HEK293 (cell line): Measurements from ENCODE around the gene CCDC150.

ENCODE experiments used
- CTCF ChIA-PET: fragments of 350-600 bp; formaldehyde crosslinking; extraction: SDS; loops from one replicate; lab custom pipeline; 2021; ENCODE audit warnings: antibody characterized with exemption; lab: Yijun Ruan, JAX
- POLR2A ChIA-PET: fragments of 300-600 bp; formaldehyde crosslinking; extraction: SDS; loops from one replicate; lab custom pipeline; 2020; ENCODE audit warnings: antibody characterized with exemption, inconsistent platforms; lab: Yijun Ruan, JAX
- H3K27ac ChIP-seq: fragments of 200-500 bp; sonication (Bioruptor generic); 2 replicates; pipeline ENCODE4 v1.5.1; 2014; ENCODE audit warnings: low read depth, low read length, control low read depth, inconsistent platforms; ENCODE audit errors: extremely low read depth
- H3K36me3 ChIP-seq, 2 experiments: fragments of 200-500 bp in 1 of 2; sonication (Bioruptor generic) in 1 of 2; 1 replicate in 1 of 2; 2 replicates in 1 of 2; pipeline ENCODE4 v1.5.1; 2014 to 2017; ENCODE audit warnings: inconsistent platforms in 2 of 2, low read length in 2 of 2; ENCODE audit not compliant: control insufficient read depth in 2 of 2, insufficient read depth in 1 of 2
- H3K4me1 ChIP-seq: fragments of 200-500 bp; sonication (Bioruptor generic); 2 replicates; pipeline ENCODE4 v1.5.1; 2014; ENCODE audit warnings: mild to moderate bottlenecking, low read length, inconsistent platforms; ENCODE audit not compliant: control insufficient read depth, insufficient read depth
- H3K4me3 ChIP-seq: 2 replicates; pipeline ENCODE4 v1.5.1; 2011; ENCODE audit warnings: low read depth, mild to moderate bottlenecking, control low read depth, low read length, moderate library complexity
- H3K9me3 ChIP-seq: fragments of 200-500 bp; sonication (Bioruptor generic); 2 replicates; pipeline ENCODE4 v1.5.1; 2014; ENCODE audit warnings: low read depth, low read length, inconsistent platforms; ENCODE audit not compliant: control insufficient read depth, insufficient read depth
- AEBP2 ChIP-seq: fragments of 450-650 bp; formaldehyde crosslinking; IDR thresholded peaks from 2 replicates; pipeline ENCODE4 v1.5.1; 2016; ENCODE audit warnings: missing biosample characterization, missing genetic modification characterization, borderline replicate concordance
- BCL11A ChIP-seq: fragments of 450-650 bp; formaldehyde crosslinking; IDR thresholded peaks from 2 replicates; pipeline ENCODE4 v1.5.1; 2016; ENCODE audit warnings: low read depth, missing biosample characterization, missing genetic modification characterization
- GLI2 ChIP-seq: fragments of 450-650 bp; formaldehyde crosslinking; IDR thresholded peaks from 2 replicates; pipeline ENCODE4; 2017; ENCODE audit warnings: missing biosample characterization, missing genetic modification characterization, low read depth, borderline replicate concordance
- IKZF3 ChIP-seq: fragments of 450-650 bp; IDR thresholded peaks from 2 replicates; pipeline ENCODE4 v1.5.0; 2018; ENCODE audit warnings: missing biosample characterization, mild to moderate bottlenecking, missing genetic modification characterization, moderate library complexity
- PATZ1 ChIP-seq: fragments of 450-650 bp; formaldehyde crosslinking; IDR thresholded peaks from 2 replicates; pipeline ENCODE4 v1.5.1; 2016; ENCODE audit warnings: missing biosample characterization, missing genetic modification characterization
- REST ChIP-seq: fragments of 450-650 bp; formaldehyde crosslinking; IDR thresholded peaks from 2 replicates; pipeline ENCODE4 v1.5.1; 2016; ENCODE audit warnings: missing biosample characterization, missing genetic modification characterization
- SETDB1 ChIP-seq: IDR thresholded peaks from one replicate; pipeline ENCODE4 v1.6.1; 2017; ENCODE audit warnings: mild to moderate bottlenecking, low read length, moderate library complexity, mixed read lengths; ENCODE audit not compliant: insufficient read length
- TRIM28 ChIP-seq: IDR thresholded peaks from 2 replicates; pipeline ENCODE4 v1.6.1; 2011; ENCODE audit warnings: low read length, control low read depth, borderline replicate concordance
- YY1 ChIP-seq: fragments of 450-650 bp; formaldehyde crosslinking; IDR thresholded peaks from 2 replicates; pipeline ENCODE4 v1.5.1; 2018; ENCODE audit warnings: missing biosample characterization, missing genetic modification characterization
- ZBTB6 ChIP-seq: fragments of 450-650 bp; formaldehyde crosslinking; IDR thresholded peaks from 2 replicates; pipeline ENCODE4 v1.5.1; 2017; ENCODE audit warnings: missing biosample characterization, missing genetic modification characterization
- ZNF132 ChIP-seq: fragments of 450-650 bp; formaldehyde crosslinking; IDR thresholded peaks from 2 replicates; pipeline ENCODE4 v1.5.1; 2017; ENCODE audit warnings: missing biosample characterization, missing genetic modification characterization, borderline replicate concordance
- ZNF155 ChIP-seq: fragments of 450-650 bp; formaldehyde crosslinking; IDR thresholded peaks from 2 replicates; pipeline ENCODE4 v1.5.1; 2016; ENCODE audit warnings: missing biosample characterization, missing genetic modification characterization
- ZNF175 ChIP-seq: fragments of 450-650 bp; formaldehyde crosslinking; IDR thresholded peaks from 2 replicates; pipeline ENCODE4 v1.5.1; 2016; ENCODE audit warnings: missing biosample characterization, missing genetic modification characterization
- ZNF23 ChIP-seq: fragments of 450-650 bp; formaldehyde crosslinking; IDR thresholded peaks from 2 replicates; pipeline ENCODE4 v1.5.1; 2016; ENCODE audit warnings: missing biosample characterization, missing genetic modification characterization, borderline replicate concordance
- ZNF26 ChIP-seq: fragments of 450-650 bp; formaldehyde crosslinking; IDR thresholded peaks from 2 replicates; pipeline ENCODE4 v1.5.1; 2016; ENCODE audit warnings: missing biosample characterization, missing genetic modification characterization
- ZNF311 ChIP-seq: fragments of 450-650 bp; formaldehyde crosslinking; IDR thresholded peaks from 2 replicates; pipeline ENCODE4 v1.5.1; 2017; ENCODE audit warnings: missing biosample characterization, missing genetic modification characterization, borderline replicate concordance
- ZNF341 ChIP-seq: fragments of 450-650 bp; formaldehyde crosslinking; IDR thresholded peaks from 2 replicates; pipeline ENCODE4; 2016; ENCODE audit warnings: low read depth, missing biosample characterization, missing genetic modification characterization
- ZNF530 ChIP-seq: fragments of 450-650 bp; formaldehyde crosslinking; IDR thresholded peaks from 2 replicates; pipeline ENCODE4 v1.5.1; 2016; ENCODE audit warnings: low read depth, missing biosample characterization, missing genetic modification characterization
- ZNF660 ChIP-seq: fragments of 450-650 bp; IDR thresholded peaks from 2 replicates; pipeline ENCODE4 v1.5.1; 2018; ENCODE audit warnings: missing biosample characterization, mild to moderate bottlenecking, missing genetic modification characterization
- ZNF76 ChIP-seq: fragments of 450-650 bp; formaldehyde crosslinking; IDR thresholded peaks from 2 replicates; pipeline ENCODE4; 2016; ENCODE audit warnings: low read depth, missing biosample characterization, missing genetic modification characterization, borderline replicate concordance
- ZNF791 ChIP-seq: fragments of 450-650 bp; formaldehyde crosslinking; IDR thresholded peaks from 2 replicates; pipeline ENCODE4 v1.5.1; 2016; ENCODE audit warnings: missing biosample characterization, missing genetic modification characterization
- ZNF837 ChIP-seq: fragments of 450-650 bp; formaldehyde crosslinking; IDR thresholded peaks from 2 replicates; pipeline ENCODE4 v1.5.1; 2016; ENCODE audit warnings: missing biosample characterization, missing genetic modification characterization
- ZNF843 ChIP-seq: fragments of 450-650 bp; formaldehyde crosslinking; IDR thresholded peaks from 2 replicates; pipeline ENCODE4 v1.5.1; 2016; ENCODE audit warnings: missing biosample characterization, missing genetic modification characterization

Gene CCDC150

GRCh38 chr2:196651387-196652094, 12.0 kb downstream of the CCDC150 start:
- no peaks in the 10 kb centered on the region for H3K4me1 ChIP-seq
- CTCF ChIA-PET, result interaction anchor here (1.0 kb wide), 1 partner anchor 14 kb away, joined by 3 read pairs; no protein-coding TSS in a partner anchor
- H3K36me3 ChIP-seq, result peaks cover 13 to 67% of the 10 kb centered on the region in 2 experiments; a peak in 2 of 3 replicates
- no peak for TF ChIP-seq IKZF3 (tag by site-specific recombination)
- TF ChIP-seq ZNF311 (tag by site-specific recombination), result no peak
- no peak for TF ChIP-seq ZNF530 (tag by site-specific recombination)
- no peak for TF ChIP-seq ZNF76 (tag by site-specific recombination)
- no peak for TF ChIP-seq AEBP2 (tag by site-specific recombination)
- no peak for TF ChIP-seq ZNF132 (tag by site-specific recombination)
- TF ChIP-seq BCL11A (tag by site-specific recombination), result no peak
- peak; percentile 71 for TF ChIP-seq TRIM28
- no peak for TF ChIP-seq ZNF26 (tag by site-specific recombination)
- TF ChIP-seq ZNF660, result no peak
- TF ChIP-seq YY1 (tag by site-specific recombination), result no peak
- no peak for TF ChIP-seq ZNF23 (tag by site-specific recombination)
- no peak for TF ChIP-seq GLI2 (tag by site-specific recombination)
- no peak for TF ChIP-seq REST (tag by site-specific recombination)
- no peak for TF ChIP-seq ZNF843 (tag by site-specific recombination)
- TF ChIP-seq ZNF837 (tag by site-specific recombination), result no peak
- TF ChIP-seq PATZ1 (tag by site-specific recombination), result no peak
- no peak for TF ChIP-seq ZNF341 (tag by site-specific recombination)
- TF ChIP-seq SETDB1, result peak; percentile 95
- TF ChIP-seq ZBTB6 (tag by site-specific recombination), result no peak
- peak; percentile 82; the same call in 1 of the 2 replicates for TF ChIP-seq ZNF791
- no peak for TF ChIP-seq ZNF175 (tag by site-specific recombination)
- no peak for TF ChIP-seq ZNF155
- no peak overlapping the region for H3K4me3 ChIP-seq
- POLR2A ChIA-PET, result no interaction called here
- no peak overlapping the region for H3K27ac ChIP-seq
- H3K9me3 ChIP-seq, result no peaks in the 10 kb centered on the region
